Measurements from ENCODE around the gene SEMA5A.

GRCh38 chr5:9524941-9525340 is 20.9 kb downstream of the SEMA5A start:
- TF ChIP-seq MAX (CRISPR knock-in tag; IDR thresholded peaks at IDR 0.05) = no peak
- no peak for TF ChIP-seq ZNF671 (CRISPR knock-in tag; IDR thresholded peaks at IDR 0.05)
- no peak for TF ChIP-seq CTCF (IDR thresholded peaks at IDR 0.05)
- TF ChIP-seq E2F1 (CRISPR knock-in tag; IDR thresholded peaks at IDR 0.05) = no peak
- no peak for TF ChIP-seq ATF2 (CRISPR knock-in tag; IDR thresholded peaks at IDR 0.05; ENCODE audit: borderline replicate concordance, low read depth)
- TF ChIP-seq JUN (CRISPR knock-in tag; IDR thresholded peaks at IDR 0.05) = no peak
- no peak for TF ChIP-seq ZNF121 (CRISPR knock-in tag; IDR thresholded peaks at IDR 0.05)

All from WTC11 (cell line).